ENCODE data around the gene TPRG1. TPM values are rescaled to one million over a fixed set of nuclear protein-coding genes. Genes with fewer than 3 reads are reported as not detected.

Gene TPRG1
- total RNA-seq, 2 donors from 2014 or later: 1.1 to 1.8 TPM

- Histone ChIP-seq H3K36me3 (no peaks in the 10 kb centered on the region), H3K27ac (no peak overlapping the region), H3K9me3 (no peaks in the 10 kb centered on the region), H3K9ac (ENCODE audit: low read depth in 2 of 2, low read length in 2 of 2) (no peak overlapping the region), H3K27me3 (no peaks in the 10 kb centered on the region), H3K4me1 (peaks cover 2% of the 10 kb centered on the region), H3K4me3 (no peak overlapping the region)
- DNase-seq: no peak
- intact Hi-C loops (cut with DNase I): no loop called here
- TF ChIP-seq, protein P1, sequence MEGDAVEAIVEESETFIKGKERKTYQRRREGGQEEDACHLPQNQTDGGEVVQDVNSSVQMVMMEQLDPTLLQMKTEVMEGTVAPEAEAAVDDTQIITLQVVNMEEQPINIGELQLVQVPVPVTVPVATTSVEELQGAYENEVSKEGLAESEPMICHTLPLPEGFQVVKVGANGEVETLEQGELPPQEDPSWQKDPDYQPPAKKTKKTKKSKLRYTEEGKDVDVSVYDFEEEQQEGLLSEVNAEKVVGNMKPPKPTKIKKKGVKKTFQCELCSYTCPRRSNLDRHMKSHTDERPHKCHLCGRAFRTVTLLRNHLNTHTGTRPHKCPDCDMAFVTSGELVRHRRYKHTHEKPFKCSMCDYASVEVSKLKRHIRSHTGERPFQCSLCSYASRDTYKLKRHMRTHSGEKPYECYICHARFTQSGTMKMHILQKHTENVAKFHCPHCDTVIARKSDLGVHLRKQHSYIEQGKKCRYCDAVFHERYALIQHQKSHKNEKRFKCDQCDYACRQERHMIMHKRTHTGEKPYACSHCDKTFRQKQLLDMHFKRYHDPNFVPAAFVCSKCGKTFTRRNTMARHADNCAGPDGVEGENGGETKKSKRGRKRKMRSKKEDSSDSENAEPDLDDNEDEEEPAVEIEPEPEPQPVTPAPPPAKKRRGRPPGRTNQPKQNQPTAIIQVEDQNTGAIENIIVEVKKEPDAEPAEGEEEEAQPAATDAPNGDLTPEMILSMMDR (IDR thresholded peaks at IDR 0.05): no peak
These were observed 128.6 kb downstream of the TPRG1 start for GRCh38 chr3:189300345-189300744.

- intact Hi-C loops (cut with DNase I): no loop called here
- Histone ChIP-seq H3K36me3 (no peaks in the 10 kb centered on the region), H3K4me1 (peaks cover 5% of the 10 kb centered on the region), H3K9ac (ENCODE audit: low read depth in 2 of 2, low read length in 2 of 2) (no peak overlapping the region), H3K27me3 (no peaks in the 10 kb centered on the region), H3K4me3 (no peak overlapping the region), H3K27ac (no peak overlapping the region), H3K9me3 (no peaks in the 10 kb centered on the region)
- no peak for DNase-seq
- TF ChIP-seq, protein P1 (IDR thresholded peaks at IDR 0.05): no peak
These were observed 129.7 kb downstream of the TPRG1 start for GRCh38 chr3:189301479-189301878.

- Histone ChIP-seq H3K4me1 (peaks cover 5% of the 10 kb centered on the region), H3K36me3 (no peaks in the 10 kb centered on the region), H3K27me3 (no peaks in the 10 kb centered on the region), H3K27ac (no peak overlapping the region), H3K4me3 (no peak overlapping the region), H3K9me3 (no peaks in the 10 kb centered on the region), H3K9ac (ENCODE audit: low read depth in 2 of 2, low read length in 2 of 2) (no peak overlapping the region)
- DNase-seq: no peak
- TF ChIP-seq, protein P1 (IDR thresholded peaks at IDR 0.05): no peak
- intact Hi-C loops (cut with DNase I): no loop called here
These were observed 131.8 kb downstream of the TPRG1 start for GRCh38 chr3:189303584-189303983.

GRCh38 chr3:189304465-189305351 is 132.9 kb downstream of the TPRG1 start:
- Histone ChIP-seq H3K27ac (peak overlapping the region; percentile 79), H3K9me3 (no peaks in the 10 kb centered on the region), H3K36me3 (no peaks in the 10 kb centered on the region), H3K27me3 (no peaks in the 10 kb centered on the region), H3K9ac (ENCODE audit: low read depth in 2 of 2, low read length in 2 of 2) (peak overlapping the region; percentile 14 to 58), H3K4me1 (peaks cover 5% of the 10 kb centered on the region), H3K4me3 (no peak overlapping the region)
- intact Hi-C loops (cut with DNase I): no loop called here
- peak; percentile 88 for DNase-seq
- TF ChIP-seq, protein P1 (IDR thresholded peaks at IDR 0.05): no peak

- Histone ChIP-seq H3K27ac (peak overlapping the region; percentile 79), H3K27me3 (no peaks in the 10 kb centered on the region), H3K9ac (ENCODE audit: low read depth in 2 of 2, low read length in 2 of 2) (no peak overlapping the region), H3K4me1 (peaks cover 5% of the 10 kb centered on the region), H3K9me3 (no peaks in the 10 kb centered on the region), H3K4me3 (no peak overlapping the region), H3K36me3 (no peaks in the 10 kb centered on the region)
- intact Hi-C loops (cut with DNase I): no loop called here
- no peak for DNase-seq
- TF ChIP-seq, protein P1 (IDR thresholded peaks at IDR 0.05): no peak
These were observed 133.6 kb downstream of the TPRG1 start for GRCh38 chr3:189305412-189305811.
